GM11168 (cell line): ENCODE results near the gene LIN7C.

Experiments
- in situ Hi-C: fragments of 300-500 bp; cut with MboI; formaldehyde crosslinking; loops from one replicate; pipeline ENCODE4 v1.12.0; 2022; ENCODE audit warnings: low sequenced_read_pairs; ENCODE audit not compliant: unreplicated experiment

LIN7C gene

DNA sequence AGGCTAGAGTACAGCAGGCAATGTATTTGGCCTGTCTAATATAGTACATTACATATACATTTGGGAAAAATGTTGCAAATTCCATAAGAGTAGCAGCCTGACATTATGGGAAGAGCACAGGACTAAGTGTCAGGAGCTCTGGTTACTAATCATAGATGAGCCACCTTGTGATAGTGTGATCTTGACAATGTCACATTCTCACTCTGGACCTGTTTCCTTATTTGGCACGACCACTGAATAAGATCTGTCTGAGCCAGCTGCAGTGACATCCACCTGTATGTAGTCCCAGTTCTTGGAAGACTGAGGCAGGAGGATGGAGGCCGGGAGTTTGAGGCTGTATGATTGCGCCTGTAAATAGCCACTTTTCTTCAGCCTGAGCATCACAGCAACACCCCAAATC is 5.7 kb upstream of the LIN7C start:
- in situ Hi-C loops: no loop called here

DNA sequence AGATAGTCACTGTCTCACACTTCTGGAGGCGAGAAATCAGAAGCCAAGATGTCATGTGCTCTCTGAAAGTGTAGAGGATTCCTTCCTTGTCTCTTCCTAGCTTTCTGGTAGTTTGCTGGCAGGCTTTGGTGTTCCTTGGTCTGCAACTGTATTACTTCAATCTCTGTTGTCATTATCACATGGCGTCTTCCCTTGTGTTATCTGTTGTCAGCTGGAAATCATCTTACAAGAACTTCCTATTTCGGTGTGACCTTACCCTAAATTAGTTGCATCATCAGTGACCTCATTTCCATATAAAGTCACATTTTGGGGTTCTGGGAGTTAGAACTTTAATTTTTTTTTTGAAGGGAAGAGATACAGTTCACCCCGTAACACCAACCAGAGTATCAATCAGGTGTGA is 3.3 kb upstream of the LIN7C start:
- in situ Hi-C loops: no loop called here

DNA sequence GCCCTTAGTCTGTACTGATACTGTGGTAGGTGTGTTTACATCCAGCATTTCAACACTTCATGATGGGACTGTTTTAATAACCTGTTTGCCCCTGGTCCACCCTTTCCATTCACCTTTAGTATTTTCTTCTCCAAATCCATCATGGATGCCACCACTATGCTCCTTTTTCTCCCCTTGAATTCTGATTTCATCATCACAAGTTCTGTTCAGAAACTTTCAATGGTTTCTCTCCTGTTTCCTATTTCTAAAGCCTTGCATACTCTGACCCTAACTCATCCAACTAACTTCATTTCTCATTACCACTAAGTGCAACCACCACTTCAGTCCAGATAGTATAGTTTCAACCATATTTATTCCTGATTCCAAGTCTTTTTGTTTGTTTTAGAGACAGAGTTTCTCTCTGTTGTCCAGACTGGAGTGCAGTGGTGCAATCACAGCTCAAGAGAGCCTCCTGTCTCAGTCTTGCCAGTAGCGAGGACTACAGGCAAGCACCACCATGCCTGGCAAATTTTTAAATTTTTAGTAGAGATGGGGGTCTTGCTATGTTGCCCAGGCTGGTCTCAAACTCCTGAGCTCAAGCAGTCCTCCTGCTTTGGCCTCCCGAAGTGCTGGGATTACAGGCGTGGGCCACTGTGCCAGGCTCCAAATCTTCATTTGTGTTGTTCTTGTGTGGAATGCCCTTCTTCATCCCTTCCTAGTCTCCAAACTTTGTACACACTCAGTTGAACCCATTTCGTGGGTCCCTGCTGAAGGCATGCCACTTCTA is 1.2 kb upstream of the LIN7C start:
- in situ Hi-C loops: no loop called here

GRCh38 chr11:27505781-27506180 is 788 bp downstream of the LIN7C start:
- in situ Hi-C loops: no loop called here

DNA sequence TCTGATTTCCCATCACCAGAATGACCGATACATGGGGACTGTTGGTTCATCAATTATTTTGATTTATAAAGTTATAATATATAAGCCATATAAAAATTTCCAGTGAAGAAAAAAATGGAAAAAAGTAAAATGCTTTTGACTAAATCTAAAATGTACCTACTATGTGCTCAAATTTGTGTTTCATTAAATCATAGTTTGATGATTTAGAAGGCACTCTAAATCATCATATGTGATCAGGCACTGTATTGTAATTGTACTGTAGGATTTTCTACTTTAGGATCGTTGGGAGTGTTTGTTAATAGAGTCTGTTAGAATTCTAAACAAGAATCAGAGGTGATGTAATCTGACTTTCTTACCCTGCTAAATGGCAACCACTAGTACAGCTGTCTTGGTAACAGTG is 2.4 kb downstream of the LIN7C start:
- in situ Hi-C loops: no loop called here

DNA sequence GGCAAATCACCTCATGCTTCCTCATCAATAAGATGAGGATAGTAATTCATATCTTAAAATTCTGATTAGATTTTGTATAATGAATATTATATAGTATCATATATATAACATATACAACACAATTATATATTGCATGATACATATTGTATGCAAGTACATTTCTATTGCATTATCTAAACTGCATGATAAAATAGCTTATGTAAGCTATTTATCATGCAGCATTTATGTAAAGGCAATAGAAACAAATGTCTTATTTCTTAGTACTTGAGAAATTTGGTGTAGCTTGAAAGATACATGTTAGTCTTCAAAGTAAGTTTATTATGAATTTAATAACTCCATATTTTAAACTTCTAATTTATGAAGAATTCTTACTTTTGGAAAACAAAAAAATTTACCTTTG is 5.5 kb downstream of the LIN7C start:
- in situ Hi-C loops: no loop called here

DNA sequence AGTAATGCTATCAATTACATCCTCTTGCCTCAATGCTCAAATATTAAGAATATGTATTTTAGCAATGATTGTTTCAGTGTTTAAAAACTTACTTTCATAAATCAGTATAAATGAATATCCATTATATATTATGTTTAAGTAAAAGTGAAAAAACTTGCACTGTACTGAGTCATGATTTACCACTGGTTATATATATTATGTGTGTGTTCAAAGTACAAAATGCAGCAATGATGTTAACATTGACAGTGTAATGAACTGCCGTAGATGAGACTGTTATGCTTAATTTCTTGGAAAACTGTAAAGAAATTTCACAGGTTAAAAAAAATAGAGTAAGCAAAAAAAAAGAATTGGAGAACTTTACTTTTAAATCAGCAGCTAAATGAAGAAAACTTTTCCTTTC is 8.7 kb downstream of the LIN7C start:
- in situ Hi-C loops: no loop called here

- in situ Hi-C loops: no loop called here
Observed at GRCh38 chr11:27497284-27497866, 9.2 kb downstream of the LIN7C start.

DNA sequence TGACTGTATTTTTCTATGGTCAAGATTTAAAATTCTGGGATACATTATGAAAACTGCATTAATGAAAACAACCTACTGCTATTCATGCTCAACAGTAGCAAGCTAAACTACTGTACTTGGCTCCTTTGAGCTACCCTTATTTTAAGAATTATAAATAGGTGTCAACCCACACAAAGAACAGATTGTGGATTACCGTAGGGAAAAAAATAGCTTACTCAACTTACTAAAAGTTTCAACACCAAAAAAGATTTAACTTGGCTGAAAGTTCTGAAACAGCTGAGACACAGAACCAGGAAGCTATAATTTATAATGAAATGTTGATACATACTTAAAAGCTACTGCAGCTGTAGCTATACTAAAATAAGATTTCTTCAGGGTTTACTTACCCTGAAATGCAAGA is 10.1 kb downstream of the LIN7C start:
- in situ Hi-C loops: no loop called here

- in situ Hi-C loops: no loop called here
Observed at GRCh38 chr11:27495710-27496300, 10.8 kb downstream of the LIN7C start.

GRCh38 chr11:27489092-27489491 is 17.5 kb downstream of the LIN7C start:
- in situ Hi-C loops: no loop called here

GRCh38 chr11:27487706-27488105 is 18.9 kb downstream of the LIN7C start:
- in situ Hi-C loops: no loop called here

DNA sequence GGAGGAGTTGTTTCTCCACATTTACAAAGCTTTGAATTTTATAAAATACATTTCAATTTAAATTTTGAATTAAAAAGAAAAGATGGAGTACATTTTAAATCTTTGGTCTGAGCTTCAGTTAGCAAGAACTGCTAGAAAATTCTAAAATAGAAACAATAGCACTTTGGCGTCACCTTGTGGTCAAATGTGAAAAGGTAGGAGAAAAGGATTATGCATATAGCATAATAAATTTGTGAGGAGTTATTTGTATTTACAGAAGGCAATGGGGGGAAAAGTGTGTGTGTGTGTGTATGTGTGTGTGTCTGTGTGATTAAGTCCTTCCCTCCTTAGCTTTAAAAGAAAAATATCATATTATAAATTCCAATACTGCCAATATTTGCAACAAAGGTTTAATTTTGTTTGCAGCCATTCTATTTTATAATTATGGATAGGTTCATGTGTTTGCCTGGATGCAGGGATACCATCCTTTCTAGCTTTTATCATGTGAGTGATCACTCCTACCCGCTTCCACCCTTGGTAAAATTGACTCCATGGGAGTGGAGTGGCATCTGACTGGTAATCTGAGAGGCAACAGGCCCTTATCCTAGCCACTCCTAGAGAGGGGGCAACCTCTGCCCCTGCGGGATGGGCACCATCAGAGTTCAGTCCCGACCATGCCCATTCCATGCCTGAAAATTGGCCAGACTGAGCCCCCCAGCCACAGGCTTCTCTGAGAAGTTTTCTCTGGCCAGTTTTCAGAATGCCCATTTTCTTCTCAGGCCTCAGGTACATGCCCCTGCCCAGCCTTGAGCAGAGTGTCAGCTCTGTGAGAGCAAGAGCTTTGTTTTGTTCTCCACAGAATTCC is 20.4 kb downstream of the LIN7C start:
- in situ Hi-C loops: no loop called here

GRCh38 chr11:27482793-27483192 is 23.8 kb downstream of the LIN7C start:
- in situ Hi-C loops: loop anchor here (5.0 kb wide), 1 partner anchor 295 kb away; no protein-coding TSS in a partner anchor

- in situ Hi-C loops: loop anchor here (5.0 kb wide), 1 partner anchor 295 kb away; no protein-coding TSS in a partner anchor
Observed at GRCh38 chr11:27481992-27482391, 24.6 kb downstream of the LIN7C start.

GRCh38 chr11:27477831-27478230 is 28.7 kb downstream of the LIN7C start:
- in situ Hi-C loops: no loop called here

DNA sequence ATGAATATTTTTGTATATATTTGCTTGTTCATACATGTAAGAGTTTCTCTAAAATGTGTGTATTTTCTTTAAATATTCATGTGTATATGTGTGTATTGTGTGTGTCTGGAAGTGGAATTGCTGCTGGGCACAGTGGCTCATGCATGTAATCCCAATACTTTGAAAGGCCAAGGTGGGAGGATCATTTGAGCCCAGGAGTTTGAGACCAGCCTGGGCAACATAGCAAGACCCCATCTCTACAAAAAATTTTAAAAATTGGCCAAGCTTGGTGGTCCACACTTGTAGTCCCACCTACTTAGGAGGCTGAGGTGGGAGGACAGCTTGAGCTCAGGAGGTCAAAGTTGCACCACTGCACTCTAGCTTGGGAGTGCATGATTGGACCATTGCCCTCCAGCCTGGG is 29.3 kb downstream of the LIN7C start:
- in situ Hi-C loops: no loop called here

GRCh38 chr11:27475622-27476021 is 30.9 kb downstream of the LIN7C start:
- in situ Hi-C loops: no loop called here

DNA sequence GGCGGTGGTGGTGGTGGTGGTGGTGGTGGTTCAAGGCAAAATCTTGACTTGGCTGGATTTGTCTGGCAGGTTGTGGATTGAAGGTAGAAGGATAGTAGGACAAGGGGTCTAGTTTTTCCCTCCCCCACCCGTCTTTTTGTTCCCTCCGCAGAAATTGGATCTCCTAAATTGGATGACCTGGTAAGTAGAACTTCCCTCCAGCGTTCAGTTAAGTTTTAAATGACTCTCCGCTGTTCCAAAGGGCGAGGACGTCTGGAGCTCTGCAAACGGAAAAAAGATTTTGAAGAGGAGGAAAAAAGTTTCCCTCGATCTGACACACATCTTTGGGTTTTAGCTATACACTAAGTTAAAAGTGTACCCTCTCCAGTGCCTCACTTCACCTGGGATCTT is 33.6 kb downstream of the LIN7C start:
- in situ Hi-C loops: no loop called here

DNA sequence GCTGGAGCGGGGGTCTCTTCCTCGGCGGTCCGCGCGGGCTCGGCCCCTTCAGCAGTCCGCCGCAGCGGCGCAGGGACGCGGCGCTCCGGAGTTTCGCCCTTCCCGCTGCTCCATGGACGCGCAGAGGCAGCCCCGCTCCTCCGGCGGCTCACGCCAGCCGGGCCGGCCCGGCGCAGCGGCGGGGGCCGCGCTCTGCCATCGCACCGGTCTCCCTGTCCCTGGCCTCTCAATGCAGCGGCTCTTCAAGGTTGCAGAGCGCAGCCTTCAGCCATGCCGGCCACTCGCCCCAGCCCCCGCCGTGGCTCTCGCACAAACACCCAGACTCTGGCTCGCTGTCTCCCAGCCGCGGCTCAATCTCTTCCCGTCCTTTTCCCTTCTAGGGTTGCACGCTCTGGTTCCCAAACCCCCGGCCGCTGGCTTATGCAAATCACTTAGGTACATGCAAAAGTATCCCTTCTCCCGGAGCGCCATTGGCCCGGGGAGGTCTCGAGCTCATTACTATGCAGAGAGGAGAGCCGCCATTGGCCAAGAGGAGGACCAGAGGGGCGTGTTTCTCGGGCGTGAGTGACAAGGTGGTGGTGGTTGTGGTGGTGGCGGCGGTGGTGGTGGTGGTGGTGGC is 34.1 kb downstream of the LIN7C start, which contains the start of gene LGR4:
Gene LGR4, minus strand, starts transcription at position 393 of the 619 bp plus-strand sequence. CDS start 488 bp downstream, outside the sequence.
- in situ Hi-C loops: no loop called here
